IPS-18c (cell line): Measurements from ENCODE around the gene TARS2.

Experiments used
- H3K4me3 ChIP-seq: 2 replicates; pipeline ENCODE4 v1.7.0; 2013; ENCODE audit warnings: low read depth, mild to moderate bottlenecking, low read length, moderate library complexity; ENCODE audit not compliant: insufficient read depth
- H3K9me3 ChIP-seq: one replicate; pipeline ENCODE4 v1.6.1; 2013; ENCODE audit warnings: mild to moderate bottlenecking, low read length, moderate library complexity; ENCODE audit not compliant: control insufficient read depth, insufficient read depth

Gene TARS2

GRCh38 chr1:150493175-150493574, 6.0 kb downstream of the TARS2 start:
- Histone ChIP-seq H3K4me3 (no peak overlapping the region), H3K9me3 (no peaks in the 10 kb centered on the region)

GRCh38 chr1:150498342-150498741, 11.1 kb downstream of the TARS2 start:
- no peak overlapping the region for H3K4me3 ChIP-seq
- no peaks in the 10 kb centered on the region for H3K9me3 ChIP-seq

DNA sequence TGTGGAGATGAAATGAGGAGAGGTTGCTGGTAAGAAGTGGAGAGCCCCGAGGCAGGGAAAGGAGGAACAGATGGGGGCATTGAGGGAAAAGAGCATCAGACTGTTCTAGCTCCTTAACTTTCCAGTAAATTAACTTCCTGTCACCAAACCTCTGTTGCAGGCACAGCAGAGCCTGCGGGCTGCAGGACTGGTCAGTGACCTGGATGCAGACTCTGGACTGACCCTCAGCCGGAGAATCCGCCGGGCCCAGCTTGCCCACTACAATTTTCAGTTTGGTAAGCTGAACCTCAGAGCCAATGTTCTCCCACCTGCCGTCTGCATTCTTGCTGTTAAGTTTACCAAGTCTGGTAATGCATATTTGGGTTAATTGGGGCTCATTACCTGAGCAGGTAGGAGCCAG, 18.2 kb downstream of the TARS2 start:
- H3K9me3 ChIP-seq, result no peaks in the 10 kb centered on the region
- H3K4me3 ChIP-seq, result no peak overlapping the region

DNA sequence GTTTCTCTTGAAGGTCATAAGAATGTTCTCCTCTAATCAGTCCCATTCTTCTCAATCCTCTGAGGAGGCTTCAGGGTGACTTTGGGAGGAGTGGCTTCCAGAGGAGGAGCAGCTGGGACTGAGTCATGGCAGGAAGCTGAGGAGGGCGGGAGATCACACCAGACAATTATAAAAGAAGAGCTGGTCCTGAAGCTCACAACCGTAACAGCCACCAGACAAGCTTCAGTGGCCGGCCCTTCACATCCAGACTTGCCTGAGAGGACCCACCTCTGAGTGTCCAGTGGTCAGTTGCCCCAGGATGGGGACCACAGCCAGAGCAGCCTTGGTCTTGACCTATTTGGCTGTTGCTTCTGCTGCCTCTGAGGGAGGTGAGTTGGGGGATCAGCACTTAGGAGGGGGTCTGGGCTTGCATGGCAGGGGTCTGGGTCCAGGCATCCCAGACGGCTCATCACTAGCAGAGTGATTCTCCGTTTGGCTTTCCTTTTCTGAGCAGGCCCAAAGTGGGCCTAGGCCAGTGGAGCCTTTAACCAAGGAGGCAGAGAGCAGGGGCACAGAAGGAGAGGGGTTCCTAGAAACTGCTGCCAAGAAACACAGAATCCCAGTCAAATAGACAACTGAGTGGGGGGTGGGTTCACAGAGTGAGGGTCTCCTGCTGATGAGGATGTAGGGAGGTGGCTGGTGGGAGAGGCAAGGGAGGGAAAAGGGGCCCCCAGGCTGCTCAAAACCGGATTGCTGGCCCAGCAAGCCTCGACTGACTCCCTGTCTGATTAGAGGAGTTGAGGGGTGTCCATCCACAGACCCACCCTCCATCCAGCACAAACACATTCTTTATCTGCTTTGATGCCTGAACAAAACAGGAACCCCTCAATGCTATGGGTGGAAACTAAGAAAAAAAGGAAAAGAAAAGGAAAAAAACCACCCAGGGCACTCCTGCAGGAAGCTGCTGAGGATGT, 21.0 kb downstream of the TARS2 start, which contains the start of gene ECM1:
TSS of gene ECM1 (plus strand) at position 198 of the 953 bp plus-strand sequence. CDS start at position 299, 101 bp downstream.
- Histone ChIP-seq H3K4me3 (no peak within 1 kb of the TSS), H3K9me3 (no peaks in the 10 kb centered on the region)

GRCh38 chr1:150508982-150509381, 21.8 kb downstream of the TARS2 start:
- no peaks in the 10 kb centered on the region for H3K9me3 ChIP-seq
- no peak overlapping the region for H3K4me3 ChIP-seq

DNA sequence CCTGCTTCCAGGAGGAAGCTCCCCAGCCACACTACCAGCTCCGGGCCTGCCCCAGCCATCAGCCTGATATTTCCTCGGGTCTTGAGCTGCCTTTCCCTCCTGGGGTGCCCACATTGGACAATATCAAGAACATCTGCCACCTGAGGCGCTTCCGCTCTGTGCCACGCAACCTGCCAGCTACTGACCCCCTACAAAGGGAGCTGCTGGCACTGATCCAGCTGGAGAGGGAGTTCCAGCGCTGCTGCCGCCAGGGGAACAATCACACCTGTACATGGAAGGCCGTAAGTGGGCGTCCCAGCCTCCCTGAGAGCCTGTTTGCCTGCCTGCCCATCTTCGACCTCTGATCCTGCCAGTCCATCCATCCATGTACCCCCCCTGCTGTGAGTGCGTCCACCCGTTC, 24.3 kb downstream of the TARS2 start:
- Histone ChIP-seq H3K9me3 (no peaks in the 10 kb centered on the region), H3K4me3 (no peak overlapping the region)

DNA sequence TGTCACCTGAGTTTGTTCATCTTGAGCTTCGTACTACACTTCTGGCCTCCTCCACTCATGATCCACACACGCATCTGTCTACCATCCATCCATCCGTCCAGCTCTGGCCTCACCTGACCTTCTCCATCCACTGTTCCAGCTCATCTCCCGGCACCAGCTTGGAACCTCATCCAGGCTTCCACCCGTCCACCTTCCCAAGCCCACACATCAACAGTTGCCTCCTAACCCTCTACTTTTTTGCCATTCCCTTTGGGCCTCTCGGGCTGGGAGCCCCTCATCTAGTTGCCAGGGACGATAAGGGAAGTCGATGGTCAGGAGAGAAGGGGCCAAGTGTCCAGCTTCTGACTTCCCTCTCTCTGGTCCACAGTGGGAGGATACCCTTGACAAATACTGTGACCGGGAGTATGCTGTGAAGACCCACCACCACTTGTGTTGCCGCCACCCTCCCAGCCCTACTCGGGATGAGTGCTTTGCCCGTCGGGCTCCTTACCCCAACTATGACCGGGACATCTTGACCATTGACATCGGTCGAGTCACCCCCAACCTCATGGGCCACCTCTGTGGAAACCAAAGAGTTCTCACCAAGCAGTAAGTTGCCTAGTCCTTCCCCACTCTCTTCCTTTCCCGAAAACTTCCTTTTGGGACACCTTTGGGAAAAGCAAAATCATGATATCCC, 24.9 kb downstream of the TARS2 start:
- Histone ChIP-seq H3K4me3 (no peak overlapping the region), H3K9me3 (no peaks in the 10 kb centered on the region)

- H3K4me3 ChIP-seq, result no peak overlapping the region
Measured at GRCh38 chr1:150512846-150513245, 25.6 kb downstream of the TARS2 start.

GRCh38 chr1:150513351-150513791, 26.2 kb downstream of the TARS2 start:
- Histone ChIP-seq H3K9me3 (no peaks in the 10 kb centered on the region), H3K4me3 (no peak overlapping the region)

More at GRCh38 chr1:150512846-150513245, 25.6 kb downstream of the TARS2 start:
- H3K9me3 ChIP-seq, result no peaks in the 10 kb centered on the region

DNA sequence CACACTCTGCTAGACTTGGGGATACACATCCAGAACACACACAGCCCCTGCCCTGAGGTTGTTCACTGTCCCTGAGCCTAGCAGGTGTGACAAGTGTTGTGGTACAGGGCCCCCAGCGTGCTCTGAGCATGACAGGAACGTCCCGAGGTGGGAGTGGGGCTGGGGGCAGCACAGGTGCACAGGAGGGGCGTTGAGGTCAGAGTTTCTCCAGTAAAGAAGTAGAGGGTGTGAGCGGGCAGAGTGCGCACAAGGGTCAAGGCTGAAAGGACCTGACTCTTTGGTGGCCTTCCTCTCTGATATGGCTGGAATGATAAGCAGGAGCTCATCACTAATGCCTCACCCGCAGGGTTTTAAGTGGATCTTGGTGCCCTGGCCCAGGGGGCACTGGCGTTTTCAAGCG, 27.0 kb downstream of the TARS2 start:
- Histone ChIP-seq H3K4me3 (no peak overlapping the region), H3K9me3 (no peaks in the 10 kb centered on the region)

DNA sequence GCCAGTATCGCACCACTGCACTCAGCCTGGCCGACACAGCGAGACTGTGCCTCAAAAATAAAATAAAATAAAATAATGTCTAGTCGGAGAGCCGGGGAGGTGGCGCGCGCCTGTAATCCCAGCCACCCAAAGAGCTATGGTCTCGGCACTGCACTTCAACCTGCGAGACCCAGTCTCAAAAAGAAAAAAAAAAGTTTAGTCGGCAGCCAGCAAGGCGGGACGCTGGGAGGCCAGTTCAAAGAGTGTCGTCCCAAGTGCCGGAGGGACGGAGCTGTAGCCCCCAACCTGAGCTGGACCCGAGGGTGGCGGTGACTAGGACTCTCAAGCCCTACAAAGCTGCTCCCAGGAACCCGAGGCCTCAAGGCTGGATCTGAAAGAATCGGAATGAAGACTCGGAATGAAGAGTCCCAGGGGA, 27.7 kb downstream of the TARS2 start:
- no peaks in the 10 kb centered on the region for H3K9me3 ChIP-seq
- H3K4me3 ChIP-seq, result peak overlapping the region; percentile 54

DNA sequence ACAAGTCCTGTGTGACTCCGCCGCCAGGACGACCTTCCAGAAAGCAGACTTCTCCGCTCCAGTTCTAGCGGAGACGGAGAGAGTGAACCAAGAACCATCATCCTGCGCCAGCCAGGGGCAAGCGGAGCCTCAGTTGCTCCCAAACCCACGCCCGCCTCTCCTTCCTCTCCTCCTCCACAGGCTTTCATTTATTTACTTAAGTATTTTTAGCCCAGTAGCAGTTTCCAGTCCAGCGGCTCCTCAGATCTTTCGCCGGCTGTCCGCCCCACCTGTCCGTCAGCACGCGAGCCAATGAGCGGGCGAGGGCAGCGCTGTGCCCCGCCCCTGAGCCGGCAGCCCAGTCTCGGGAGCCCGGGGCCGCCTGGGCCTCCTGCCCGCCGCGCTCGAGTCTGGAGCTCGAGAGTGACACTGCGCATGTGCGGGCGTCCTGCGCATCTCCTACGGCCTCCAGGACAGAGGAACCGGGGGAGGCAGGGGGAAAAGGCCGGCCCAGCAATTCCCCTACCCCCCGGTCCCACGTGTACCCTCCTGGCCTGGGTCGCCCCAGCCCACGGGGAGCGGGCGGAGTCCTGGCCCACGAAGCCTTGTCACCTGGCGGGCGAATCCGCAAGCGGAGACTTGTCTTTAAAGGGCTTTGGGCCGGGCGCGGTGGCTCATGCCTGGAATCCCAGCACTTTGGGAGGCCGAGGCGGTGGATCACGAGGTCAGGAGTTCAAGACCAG, 28.3 kb downstream of the TARS2 start, which contains the start of gene FALEC:
TSS of gene FALEC (plus strand) at position 425 of the 722 bp plus-strand sequence.
- Histone ChIP-seq H3K4me3 (peak within 1 kb of the TSS; percentile 54), H3K9me3 (no peaks in the 10 kb centered on the region)

- no peaks in the 10 kb centered on the region for H3K9me3 ChIP-seq
- H3K4me3 ChIP-seq, result peak overlapping the region; percentile 54; the same call in 1 of the 2 replicates
Measured at GRCh38 chr1:150516050-150516591, 28.9 kb downstream of the TARS2 start.

DNA sequence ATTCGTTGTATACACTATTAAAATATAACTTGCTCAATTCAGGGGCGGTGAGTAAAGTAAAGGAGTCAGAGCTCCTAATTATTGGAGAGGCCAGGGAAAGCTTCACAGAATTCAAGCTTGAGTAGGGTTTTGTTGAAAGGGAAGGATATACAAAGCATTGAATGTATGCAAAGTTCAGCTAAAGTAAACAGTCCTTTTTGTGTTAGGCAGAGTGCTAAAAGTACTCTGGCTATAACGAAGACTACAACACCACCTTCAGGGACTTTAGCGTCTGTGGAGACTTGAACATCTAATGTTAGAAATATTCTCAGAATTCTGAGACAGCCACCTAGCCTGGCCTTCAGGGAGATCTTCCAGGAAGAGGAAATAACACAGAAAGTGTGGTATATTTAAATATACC, 29.4 kb downstream of the TARS2 start:
- H3K9me3 ChIP-seq, result no peaks in the 10 kb centered on the region
- H3K4me3 ChIP-seq, result peak overlapping the region; percentile 54; the same call in 1 of the 2 replicates

DNA sequence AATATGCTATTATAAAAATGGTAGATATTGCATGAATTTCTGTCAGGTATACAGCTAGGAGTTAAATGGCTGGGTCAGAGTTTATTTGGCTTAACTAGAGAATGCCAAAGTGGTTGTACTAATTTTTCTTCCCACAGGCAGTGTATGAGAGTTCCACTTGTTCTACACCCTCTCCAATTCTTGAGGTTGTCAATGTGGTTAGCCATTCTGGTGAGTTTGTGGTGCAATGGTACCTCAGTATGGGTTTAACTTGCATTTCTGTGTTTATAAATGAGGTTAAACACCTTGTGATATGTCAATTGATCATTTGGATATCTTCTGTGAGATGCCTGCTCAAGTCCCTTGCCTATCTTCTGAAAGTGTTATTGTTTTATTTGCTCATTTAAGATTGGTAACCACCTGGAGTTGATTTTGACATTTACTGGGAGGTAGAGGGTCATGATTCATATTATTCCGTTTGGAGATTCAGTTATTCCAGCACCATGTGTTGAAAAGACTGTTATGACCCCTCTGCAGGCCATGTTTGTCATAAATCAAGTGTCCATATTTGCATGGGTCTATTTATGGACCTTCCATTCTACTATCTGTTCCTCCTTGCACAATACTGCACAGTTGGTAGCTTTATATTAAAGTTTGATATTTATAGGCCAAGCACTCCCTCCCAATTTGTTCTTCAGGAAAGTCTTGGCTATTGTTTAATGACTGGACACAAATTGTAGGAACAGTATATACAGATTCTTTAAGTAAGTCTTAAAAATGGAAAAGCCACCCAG, 34.2 kb downstream of the TARS2 start:
- Histone ChIP-seq H3K4me3 (no peak overlapping the region), H3K9me3 (no peaks in the 10 kb centered on the region)

DNA sequence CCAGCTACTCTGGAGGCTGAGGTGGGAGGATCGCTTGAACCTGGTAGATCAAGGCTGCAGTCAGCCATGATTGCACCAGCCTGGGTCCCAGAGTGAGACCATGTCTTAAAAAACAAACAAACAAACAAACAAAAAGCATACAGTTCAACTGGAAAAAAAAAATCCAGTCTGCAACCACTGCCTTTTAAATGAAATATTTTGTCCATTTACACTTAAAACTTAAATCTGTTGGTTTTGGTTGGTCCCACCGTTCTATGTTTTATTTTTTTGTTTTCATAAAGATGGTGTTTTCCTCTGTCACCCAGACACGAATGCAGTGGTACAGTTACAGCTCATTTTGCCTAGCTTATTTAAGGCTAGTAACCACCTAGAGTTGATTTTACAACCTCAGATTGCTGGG, 38.1 kb downstream of the TARS2 start:
- no peak overlapping the region for H3K4me3 ChIP-seq

More for the DNA sequence above, 38.1 kb downstream of the TARS2 start:
- H3K9me3 ChIP-seq, result no peaks in the 10 kb centered on the region
